ENCODE results near the gene HCST.

- no peak for TF ChIP-seq POLR2AphosphoS5 (IDR thresholded peaks at IDR 0.05; ENCODE audit: borderline replicate concordance, low read depth, low read length)
- TF ChIP-seq EZH2 (IDR thresholded peaks at IDR 0.05), result no peak
- no peak for TF ChIP-seq FOXP2 (optimal IDR thresholded peaks at IDR 0.05; ENCODE audit: control extremely low read depth, extremely low read length, insufficient read depth)
Observed at GRCh38 chr19:35935911-35936737, 33.8 kb downstream of the HCST start, which contains the start of gene LRFN3.
